NCI-H1436 (cell line): ENCODE results near the gene CLDN10.
"Not testable (repeated sequence)": the region's sequence is repeated elsewhere in the genome, so short reads cannot be mapped to it uniquely, and the experiment has no call there.

Experiments
- DNase-seq: peaks from one replicate; lab custom pipeline; 2025; lab: John Stamatoyannopoulos, UW

The CLDN10 gene

GRCh38 chr13:95541308-95541707 lies 11.2 kb upstream of the CLDN10 start:
- no peak for DNase-seq

DNA sequence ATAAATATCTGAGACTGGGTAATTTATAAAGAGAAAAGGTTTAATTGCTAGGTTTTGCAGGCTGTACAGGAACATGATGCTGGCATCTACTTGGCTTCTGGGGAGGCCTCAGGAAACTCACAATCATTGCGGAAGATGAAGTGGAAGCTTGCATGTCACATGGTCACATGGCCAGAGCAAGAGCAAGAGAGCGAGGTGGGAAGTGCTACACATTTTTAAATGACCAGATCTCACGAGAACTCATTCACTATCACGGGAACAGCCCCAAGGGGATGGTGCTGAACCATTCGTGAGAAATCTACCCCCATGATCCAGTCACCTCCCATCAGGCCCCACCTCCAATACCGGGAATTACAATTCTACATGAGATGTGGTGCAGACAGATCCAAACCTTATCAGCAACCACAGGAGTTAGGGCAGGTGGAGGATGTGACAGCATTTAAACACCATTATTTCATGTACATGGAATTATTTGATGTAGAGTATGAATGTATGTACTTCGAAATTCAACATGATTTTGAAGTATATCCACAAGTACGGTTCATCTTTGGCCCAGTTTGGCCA lies 10.5 kb upstream of the CLDN10 start:
- DNase-seq: no peak

DNA sequence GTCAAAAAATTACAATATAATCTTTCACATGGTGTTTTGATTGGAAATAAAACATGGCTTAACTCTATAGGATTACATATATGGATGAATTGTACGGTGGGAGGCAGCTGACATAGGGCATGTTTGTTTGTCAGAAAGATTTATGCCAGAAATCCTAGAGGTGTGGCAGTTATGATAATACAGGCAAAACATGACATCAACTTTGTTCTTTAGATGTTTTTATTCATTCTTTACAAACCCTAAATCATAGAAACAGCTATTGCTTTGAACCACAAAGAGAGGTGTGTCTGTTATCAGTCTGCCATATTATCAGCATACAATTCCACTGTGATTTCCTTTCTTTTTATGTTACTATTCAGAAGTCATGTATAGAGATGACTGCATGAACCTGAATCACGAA lies 8.2 kb upstream of the CLDN10 start:
- no peak for DNase-seq

- DNase-seq: no peak
Measured at GRCh38 chr13:95546919-95547318, 5.6 kb upstream of the CLDN10 start.

GRCh38 chr13:95547531-95548167 lies 4.9 kb upstream of the CLDN10 start:
- no peak for DNase-seq

DNA sequence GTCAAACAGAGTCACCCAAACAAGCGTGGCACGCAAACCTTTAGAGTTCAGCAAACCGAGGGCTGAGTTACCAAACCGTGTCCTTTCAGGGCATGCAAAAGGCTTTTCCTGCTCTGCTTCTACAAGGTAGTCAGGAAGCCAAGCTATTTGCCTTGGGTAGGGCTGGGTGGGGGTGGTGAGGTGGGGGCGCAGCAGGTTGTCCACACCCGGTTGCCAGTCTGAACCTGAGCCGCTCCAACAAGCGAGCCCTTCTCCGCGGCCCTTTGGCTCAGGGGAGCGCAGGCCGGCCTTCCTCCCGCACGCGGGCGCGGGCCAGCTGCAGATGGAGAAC lies 347 bp upstream of the CLDN10 start:
- DNase-seq: no peak

DNA sequence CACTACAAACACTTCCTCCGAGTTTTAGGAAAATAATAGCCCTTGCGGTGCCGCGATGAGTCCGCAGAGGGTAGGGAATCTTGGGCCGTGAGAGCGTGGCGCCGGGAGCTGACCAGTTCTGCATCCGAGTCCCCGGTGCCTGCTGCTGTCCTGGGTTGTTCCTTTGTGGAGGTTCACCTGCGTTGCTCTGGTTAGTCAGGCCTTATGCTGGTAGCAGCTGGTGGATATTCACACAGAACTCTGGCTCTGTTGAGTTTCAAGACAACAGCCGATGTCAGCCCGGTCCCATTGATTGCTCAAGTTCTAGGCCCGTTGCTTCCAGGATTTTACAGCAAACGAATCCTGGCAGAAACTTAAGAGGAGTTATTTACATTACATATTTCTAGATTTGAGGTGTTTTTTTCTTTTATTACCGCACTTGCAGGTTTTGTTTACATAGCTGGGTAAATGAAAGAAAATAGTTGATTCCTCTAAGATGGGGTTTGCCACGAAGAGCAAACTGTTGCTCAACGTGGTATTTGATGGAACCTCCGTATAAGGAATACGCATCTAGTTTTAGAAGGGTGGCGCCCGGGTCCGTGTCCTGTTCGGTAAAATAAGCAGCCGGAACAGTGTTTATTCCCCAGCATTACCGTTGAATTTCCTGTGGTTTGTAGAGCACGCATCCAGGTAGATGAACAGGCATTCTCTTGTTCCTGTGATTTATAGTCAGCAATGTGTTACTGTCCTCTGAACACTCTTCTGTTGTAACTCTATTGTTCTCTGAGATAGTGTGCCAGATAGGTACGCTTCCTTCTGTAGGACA lies 1.3 kb downstream of the CLDN10 start:
- DNase-seq: no peak

DNA sequence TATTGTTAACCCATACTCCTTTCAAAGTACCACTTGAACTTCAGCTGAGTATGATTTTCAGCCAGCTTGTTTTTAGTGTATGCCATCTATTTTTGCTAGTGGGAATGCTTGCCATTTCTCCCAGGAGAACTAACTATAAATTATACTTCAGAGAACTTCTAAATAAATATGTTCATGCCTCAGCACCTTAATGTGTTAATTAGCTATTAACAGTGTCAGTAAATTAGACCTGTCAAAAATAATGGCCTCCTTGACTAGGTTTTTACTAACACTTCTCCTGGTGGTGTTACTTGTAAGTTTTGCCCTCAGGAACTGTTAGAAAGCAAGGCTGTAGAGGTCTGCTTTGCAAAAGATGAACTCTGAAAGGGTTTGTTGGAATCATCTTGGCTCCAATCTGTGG lies 4.5 kb downstream of the CLDN10 start:
- no peak for DNase-seq

- no peak for DNase-seq
Measured at GRCh38 chr13:95559100-95559499, 6.6 kb downstream of the CLDN10 start.

DNA sequence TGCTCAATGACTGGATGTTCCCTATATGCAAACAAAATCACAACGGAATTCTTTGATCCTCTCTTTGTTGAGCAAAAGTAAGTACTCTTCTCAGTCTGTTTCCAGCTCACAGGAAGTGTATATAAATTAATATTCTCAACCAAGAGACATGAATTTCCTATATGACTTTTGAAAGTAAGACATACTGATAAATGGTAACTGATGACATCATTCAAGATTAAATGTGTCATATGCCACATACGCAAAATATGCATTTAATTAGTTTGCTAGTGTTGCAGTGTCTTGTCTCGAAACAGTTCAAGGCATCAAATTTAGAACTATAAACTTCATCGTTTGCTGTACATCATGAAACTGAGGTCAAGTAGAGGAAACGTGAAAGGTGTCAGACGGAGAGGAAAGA lies 7.9 kb downstream of the CLDN10 start:
- no peak for DNase-seq

- no peak for DNase-seq
Measured at GRCh38 chr13:95564091-95564490, 11.6 kb downstream of the CLDN10 start.

DNA sequence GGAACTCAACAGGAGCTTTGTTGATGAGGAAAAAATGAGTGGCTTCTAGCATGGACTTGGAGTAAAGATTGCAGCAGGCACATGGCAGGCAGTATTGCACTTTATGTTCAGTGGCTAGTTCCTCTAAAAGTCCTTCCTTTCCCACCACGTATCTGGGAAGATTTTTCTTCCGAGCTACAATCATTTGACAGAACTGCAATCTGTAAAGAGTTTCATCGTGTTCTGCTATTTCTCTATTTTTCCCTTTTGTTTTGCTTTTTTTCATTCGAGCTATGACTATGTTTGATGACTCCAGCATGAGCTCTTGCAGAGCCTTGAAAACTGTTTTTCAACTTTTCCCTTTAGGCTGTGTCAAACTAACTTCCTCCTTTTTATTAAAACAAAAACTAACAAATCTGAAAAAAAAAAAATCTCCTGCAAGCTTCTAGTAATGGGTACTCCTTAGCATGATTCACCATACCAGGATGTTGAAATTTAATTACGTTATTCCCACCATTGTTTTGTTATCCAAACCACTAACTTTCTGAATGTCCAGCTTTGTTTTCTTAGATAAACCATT lies 12.3 kb downstream of the CLDN10 start:
- no peak for DNase-seq

DNA sequence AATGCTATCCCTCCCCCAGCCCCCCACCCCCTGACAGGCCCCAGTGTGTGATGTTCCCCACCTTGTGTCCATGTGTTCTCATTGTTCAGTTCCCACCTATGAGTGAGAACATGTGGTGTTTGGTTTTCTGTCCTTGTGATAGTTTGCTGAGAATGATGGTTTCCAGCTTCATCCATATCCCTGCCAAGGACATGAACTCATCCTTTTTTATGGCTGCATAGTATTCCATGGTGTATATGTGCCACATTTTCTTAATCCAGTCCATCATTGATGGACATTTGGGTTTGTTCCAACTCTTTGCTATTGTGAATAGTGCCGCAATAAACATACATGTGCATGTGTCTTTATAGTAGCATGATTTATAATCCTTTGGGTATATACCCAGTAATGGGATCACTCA lies 13.2 kb downstream of the CLDN10 start:
- DNase-seq: not testable (repeated sequence)

GRCh38 chr13:95568131-95568530 lies 15.6 kb downstream of the CLDN10 start:
- DNase-seq: no peak

DNA sequence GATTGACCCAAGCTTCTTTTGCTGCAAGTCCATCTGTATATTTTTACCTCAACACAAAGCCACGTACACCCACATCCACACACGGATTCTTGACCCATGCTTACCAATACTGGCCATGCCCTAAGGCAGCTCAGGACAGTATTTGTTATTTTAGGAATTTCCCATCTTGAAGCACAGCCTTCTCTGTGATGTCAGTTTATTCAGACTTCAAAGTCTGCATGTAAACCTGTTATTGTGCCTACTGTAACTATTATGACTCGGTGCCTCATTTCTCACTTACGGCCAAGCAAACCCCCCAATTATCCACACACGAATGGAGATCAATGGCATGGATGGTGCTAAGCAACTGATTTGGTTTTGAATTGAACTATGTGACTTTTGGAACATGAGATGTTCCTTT lies 17.5 kb downstream of the CLDN10 start:
- no peak for DNase-seq

DNA sequence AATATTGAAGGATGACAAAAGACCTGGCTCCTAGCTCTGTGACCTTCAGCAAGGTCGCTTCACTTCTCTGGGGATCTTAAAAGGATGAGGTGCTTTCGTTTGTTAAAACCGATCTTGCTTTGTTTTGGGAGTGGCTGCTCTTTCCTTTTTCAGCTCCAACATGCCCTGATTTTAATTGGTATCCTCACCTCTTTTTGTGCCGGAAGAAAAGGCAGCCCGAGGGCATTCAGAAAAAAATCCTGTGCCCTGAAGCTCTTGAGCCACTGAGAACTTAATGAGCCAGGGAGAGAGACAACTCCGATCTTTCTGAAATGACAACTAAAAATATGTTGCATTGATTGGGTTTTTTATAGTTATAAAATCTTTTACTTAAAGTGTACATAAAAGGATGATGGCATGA lies 19.4 kb downstream of the CLDN10 start:
- DNase-seq: no peak

GRCh38 chr13:95573221-95573620 lies 20.7 kb downstream of the CLDN10 start:
- no peak for DNase-seq

GRCh38 chr13:95579303-95579702 lies 26.8 kb downstream of the CLDN10 start:
- DNase-seq: no peak

DNA sequence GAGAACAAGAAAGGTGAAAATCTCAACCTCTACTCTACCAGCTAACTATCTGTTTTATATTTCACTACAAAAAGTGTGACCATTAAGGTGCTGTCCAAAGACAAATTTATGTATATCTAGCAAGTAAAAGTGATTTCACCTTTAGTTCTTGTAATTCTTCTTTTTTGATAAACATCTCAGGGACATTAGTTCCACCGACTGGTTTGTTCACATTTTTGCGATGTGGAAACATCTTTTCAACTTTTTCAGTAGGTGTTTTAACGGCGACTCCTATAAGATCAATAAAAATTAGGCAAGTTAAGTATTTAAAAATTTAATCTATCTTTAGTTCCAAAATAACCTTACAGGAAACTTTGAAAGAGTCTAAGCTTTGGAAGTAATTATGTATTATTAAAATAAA lies 33.3 kb downstream of the CLDN10 start:
- no peak for DNase-seq

DNA sequence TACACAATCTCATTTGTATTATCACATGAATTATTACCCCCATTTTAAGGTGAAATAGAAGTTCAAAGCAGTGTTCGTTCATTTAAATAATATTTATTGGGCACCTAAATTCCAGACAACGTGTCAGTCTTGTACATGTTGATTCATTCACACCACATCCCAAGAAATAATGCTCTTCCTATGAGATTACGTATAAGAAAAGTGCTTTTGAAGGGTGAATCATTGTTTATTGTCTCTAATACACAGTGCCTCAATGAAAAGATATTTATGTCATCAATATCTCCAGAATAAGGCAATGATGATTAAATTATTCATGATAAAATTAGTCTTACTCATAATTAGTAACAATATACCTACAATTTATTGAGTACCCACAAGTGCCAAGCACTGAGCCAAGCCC lies 35.6 kb downstream of the CLDN10 start:
- DNase-seq: no peak

GRCh38 chr13:95588721-95589120 lies 36.2 kb downstream of the CLDN10 start:
- DNase-seq: no peak

- DNase-seq: no peak
Measured at GRCh38 chr13:95593462-95593861, 40.9 kb downstream of the CLDN10 start.

DNA sequence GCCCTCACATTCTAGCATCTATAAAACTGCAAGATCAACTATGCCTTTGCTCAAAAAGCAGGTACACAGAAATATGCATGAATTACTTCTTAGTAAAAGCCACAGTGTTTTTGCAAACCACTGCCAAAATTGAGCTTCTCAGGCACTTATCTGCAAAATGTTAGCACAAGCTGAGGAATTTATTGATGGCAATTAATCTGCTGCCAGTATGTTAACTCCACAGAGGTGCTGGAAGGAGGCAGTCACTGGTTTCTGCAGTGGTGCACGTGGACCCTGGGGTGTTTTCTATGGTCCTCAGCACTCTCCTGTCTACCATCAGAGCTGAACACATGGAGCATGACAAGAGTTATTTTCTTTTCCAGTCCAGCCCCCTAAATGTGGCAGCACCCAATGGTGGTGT lies 44.2 kb downstream of the CLDN10 start:
- no peak for DNase-seq
